Ramos (cell line): ENCODE data around the gene AMDHD2.
"Not testable (repeated sequence)": the region's sequence is repeated elsewhere in the genome, so short reads cannot be mapped to it uniquely, and the experiment has no call there.

Experiments
- in situ Hi-C: fragments of 300-500 bp; cut with MboI; formaldehyde crosslinking; loops from one replicate; pipeline ENCODE4 v1.14.3; 2022; ENCODE audit warnings: low sequenced_read_pairs; ENCODE audit not compliant: unreplicated experiment

AMDHD2 gene

DNA sequence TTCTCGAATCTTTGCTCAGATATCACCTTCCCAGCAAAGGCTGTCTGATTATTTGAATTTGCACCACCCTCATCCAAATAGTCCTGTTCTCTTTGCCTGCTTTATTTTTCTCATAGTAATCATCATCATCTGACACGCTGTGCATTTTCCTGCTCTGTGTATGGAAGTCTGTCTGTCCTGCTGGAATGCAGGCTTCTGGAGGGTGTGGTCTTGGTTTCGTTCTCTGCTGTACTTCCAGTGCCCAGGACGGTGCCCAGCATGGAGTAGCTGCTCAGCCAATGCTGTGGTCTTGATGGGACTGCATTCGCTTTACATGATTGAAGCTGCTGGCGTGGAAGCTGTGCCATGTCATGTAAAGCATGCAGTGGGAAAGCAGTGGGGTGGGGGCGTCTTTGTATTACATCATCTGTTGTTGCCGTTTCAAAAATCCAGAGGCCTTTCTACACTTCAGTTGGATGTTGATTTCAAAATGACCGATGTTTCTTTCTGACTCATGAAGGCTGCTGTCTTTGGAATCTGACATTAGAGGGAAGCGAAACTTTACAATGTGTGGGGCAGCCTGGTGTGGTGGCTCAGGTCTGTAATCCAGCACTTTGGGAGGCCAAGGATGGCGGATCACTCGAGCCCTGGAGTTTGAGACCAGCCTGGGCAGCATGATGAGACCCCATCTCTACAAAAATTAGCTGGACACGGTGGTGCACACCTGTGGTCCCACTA, 34.7 kb downstream of the AMDHD2 start:
- in situ Hi-C loops, result not testable (repeated sequence)

DNA sequence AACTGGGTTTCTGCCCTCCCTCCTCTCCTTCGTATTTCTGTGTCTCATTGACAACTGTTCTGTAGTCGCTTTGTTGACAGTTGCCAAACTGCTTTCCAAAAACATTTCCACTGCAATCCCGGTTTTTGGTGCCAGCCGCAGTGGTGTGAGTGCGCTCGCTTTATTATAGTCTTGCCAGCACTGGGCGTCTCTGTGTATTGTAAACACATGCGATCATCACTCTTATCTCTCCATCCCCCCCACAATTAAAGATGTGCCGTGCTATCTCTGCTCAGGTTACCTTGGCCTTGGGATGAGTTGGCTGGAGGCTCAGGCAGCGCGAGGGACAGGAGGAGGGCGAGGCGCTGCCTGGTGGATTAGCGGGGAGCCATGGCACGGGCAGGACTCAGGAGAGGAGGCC, 37.0 kb downstream of the AMDHD2 start:
- in situ Hi-C loops, result not testable (repeated sequence)

DNA sequence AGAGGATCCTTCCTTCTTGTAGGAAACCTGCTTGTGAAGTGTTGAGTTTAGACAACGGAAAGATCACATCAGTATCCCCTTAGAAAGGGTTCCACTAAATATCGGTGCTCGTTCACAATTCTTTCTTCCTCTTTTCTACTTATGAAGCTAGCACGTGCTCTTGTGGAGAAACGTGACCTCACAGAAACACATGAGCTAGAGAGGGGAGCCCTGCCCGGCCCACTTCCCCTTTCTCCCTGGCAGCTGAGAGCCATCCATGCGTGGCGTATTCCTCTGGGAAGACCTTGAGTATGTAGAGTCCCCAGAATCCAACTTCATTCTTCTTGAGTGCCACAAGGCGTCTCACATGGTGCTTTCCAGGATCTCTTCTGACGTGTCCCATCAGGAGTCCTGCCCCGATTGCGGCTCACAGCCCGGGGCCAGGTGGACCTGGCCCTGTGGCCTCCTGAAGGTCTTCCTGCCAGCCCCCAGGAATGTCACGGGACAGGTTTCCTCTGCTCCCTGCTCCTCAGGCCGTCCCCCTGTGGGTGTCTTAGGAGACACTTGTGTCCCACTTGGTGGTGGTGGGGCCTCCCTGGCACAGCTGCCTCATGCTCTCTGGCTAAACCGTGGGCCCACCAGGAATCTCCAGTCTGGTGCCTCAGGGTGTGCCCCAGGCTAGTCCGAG, 40.1 kb downstream of the AMDHD2 start:
- in situ Hi-C loops, result not testable (repeated sequence)

DNA sequence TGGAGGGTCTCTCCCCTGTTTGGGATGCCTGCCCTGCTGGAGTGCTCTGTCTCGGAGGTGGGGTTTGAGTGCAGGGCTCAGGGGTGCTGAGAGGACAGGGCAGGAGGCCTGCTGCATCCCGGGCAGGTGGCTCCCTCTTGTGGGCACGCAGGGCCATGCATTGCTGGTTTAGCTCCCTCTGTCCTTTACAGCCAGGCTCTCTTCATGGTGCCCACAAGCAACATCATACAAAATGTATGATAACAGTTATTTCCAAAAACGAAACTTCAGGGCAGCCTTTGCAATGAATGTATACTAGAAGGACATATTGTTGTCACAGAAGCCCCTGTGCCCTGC, 40.6 kb downstream of the AMDHD2 start:
- in situ Hi-C loops, result not testable (repeated sequence)

DNA sequence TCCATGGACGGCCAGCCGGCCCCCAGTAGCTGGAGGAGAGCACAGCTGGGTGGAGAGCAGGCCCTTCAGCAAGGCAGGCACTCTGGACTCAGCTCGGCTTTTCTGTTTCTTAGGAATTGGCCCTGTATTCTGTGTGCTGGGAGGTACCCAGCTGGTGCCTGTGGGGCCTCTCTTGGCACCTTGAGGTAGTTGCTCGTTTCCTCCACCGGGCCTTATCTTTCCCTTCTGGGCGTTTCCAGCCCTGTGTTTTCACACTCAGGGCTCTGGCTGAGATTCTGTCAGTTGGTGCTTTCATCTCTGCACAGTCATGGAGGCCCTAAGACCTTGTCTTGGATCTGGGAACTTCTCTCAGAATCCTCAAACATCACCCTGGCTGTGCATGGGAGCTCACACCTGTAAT, 47.3 kb downstream of the AMDHD2 start:
- in situ Hi-C loops, result not testable (repeated sequence)

DNA sequence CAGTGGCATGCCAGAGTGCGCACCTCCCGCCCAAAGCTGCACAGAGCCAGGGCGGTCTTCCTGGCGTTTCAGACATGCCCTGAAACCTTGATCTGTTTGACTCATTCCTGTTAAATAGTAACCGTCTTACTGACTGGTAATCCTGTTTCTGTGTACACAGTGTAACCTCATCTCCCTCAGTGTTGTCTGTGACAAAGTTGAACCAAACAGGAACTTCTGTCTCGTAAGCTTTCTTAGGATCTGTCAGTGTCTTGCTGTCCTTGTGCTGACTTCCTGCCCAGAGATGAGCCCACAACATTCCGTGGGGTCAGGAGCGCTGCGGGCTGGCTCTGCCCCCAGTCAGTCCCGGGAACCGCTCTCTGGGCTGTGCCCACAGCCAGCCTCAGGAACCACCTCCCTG, 48.4 kb downstream of the AMDHD2 start:
- in situ Hi-C loops, result not testable (repeated sequence)

DNA sequence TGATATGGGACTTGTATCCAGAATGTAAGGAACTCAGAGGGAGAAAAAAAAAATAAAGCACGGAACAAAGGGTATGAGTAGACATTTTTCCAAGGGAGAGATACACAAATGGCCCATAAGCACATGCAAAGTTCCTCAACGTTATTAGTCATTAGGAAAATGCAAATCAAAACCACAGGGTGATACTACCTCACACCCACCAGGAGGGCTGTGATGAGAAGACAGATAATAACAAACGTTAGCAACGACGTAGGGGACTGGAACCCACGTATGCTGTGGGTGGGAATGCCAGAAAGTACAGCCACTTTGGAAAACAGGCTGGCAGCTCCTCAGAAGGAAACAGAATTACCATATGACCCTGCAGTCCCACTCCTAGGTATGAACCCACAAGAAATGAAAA, 52.5 kb downstream of the AMDHD2 start:
- in situ Hi-C loops, result not testable (repeated sequence)

DNA sequence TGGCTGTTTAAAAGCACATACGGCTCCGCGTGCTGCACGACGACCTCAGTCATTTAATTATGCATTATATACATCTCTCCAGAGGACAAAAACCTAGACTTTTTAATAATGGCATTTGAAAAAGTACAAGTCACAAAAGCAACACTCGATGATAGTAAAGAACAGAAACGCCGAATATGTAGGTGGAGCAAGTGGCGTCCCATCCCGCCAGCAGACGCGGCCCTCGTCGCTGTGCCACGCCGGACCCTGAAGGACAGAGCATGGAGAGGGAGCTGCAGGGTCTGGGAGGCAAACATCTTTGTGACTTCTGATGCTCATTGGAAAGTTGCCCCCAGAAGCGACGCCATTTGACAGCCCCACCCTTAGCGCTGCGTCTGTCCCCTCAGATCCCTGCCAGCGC, 55.7 kb downstream of the AMDHD2 start:
- in situ Hi-C loops, result not testable (repeated sequence)

DNA sequence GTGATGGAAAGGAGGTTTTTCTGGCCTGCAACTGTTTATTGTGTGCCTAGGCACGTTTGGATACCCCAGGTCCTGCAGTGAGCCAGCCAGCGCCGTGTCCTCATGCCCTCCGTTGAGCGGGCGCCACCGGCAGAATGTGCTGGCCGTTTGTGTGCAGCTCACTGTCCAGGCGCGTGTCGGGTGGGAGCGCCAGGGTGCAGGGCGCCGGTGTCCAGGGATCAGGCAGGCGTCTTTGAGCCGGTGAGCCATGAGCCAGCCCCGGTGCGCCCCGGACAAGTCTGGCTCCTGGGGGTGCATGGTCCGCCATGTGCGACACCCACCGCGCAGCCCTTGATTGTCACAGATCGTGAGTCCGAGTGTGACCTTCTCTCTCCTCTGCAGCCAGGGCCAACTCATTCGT, 56.9 kb downstream of the AMDHD2 start:
- in situ Hi-C loops, result not testable (repeated sequence)

DNA sequence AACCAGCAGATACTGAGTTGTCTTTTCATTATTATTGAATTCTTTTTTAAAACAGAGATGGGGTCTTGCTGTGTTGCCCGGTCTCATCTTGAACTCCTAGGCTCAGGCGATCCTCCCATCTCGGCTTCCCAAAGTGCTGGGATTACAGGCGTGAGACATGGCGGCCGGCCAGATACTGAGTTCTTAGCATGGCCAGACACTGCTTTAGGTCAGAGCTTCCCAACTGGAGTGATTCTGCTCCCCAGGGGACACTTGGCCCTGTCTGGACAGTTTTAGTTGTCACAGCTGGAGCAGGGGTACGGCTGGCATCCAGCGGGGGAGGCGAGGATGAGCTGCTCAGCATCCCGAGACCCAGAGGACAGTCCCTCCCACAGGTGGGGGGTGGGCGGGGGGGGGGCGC, 58.7 kb downstream of the AMDHD2 start:
- in situ Hi-C loops, result not testable (repeated sequence)

DNA sequence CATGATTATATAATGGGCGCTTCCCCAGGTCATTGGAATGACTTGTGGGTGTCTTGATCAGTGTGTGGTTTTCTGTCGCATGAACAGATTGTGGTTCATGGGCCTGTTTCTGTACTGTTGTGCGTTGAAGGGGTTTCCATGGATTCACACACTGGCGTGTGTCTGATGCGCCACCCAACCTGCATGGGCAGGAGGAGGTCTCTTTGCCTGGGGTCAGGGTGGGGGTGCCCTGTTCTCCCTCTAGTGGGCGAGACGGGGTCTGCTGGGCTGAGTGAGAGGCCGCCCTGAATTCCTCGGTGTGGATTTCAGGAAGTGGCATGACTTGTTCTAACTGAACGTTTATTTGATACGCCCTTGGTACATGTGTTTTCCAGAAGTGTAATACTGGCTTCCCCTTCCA, 60.0 kb downstream of the AMDHD2 start:
- in situ Hi-C loops, result not testable (repeated sequence)

DNA sequence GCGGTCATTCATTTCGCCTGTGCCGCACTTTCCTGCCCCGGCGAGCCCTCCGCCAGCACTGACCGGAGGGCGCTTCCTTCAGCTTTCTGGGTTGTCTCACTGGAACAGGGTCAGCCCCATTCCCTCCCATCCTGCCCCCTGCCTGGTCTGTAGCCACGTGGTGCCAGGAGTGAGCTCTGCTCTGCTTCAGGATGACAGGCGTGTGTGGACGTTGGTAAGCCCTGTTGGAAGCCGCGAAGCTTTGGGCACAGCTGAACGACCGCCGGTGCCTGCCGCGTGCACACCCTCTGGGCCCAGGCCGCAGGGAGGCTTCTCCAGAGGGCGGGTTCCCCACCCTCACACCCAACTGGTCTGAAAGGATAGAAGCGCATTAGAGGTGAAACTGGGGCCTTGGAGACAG, 60.6 kb downstream of the AMDHD2 start:
- in situ Hi-C loops, result not testable (repeated sequence)
